Measurements from ENCODE around the gene E2F8.

The E2F8 gene

GRCh38 chr11:19218786-19219460 is 21.8 kb downstream of the E2F8 start:
- no peak for DNase-seq

GRCh38 chr11:19218216-19218615 is 22.5 kb downstream of the E2F8 start:
- no peak for DNase-seq

- no peak for DNase-seq
Measured at GRCh38 chr11:19216709-19217374, 23.9 kb downstream of the E2F8 start.

GRCh38 chr11:19216021-19216420 is 24.7 kb downstream of the E2F8 start:
- DNase-seq, result no peak

GRCh38 chr11:19209617-19210370 is 31.0 kb downstream of the E2F8 start:
- no peak for DNase-seq

- DNase-seq, result no peak
Measured at GRCh38 chr11:19208959-19209546, 31.7 kb downstream of the E2F8 start.

GRCh38 chr11:19208181-19208580 is 32.6 kb downstream of the E2F8 start:
- DNase-seq, result no peak

GRCh38 chr11:19204836-19205235 is 35.9 kb downstream of the E2F8 start:
- DNase-seq, result no peak

- peak; percentile 32 for DNase-seq
Measured at GRCh38 chr11:19201737-19202605, 38.8 kb downstream of the E2F8 start, which contains the start of gene CSRP3. CSRP3 (minus strand) TSS chr11:19201983; CDS start chr11:19192448, 9,535 bp downstream.

- peak; percentile 73 for DNase-seq
Measured at GRCh38 chr11:19200410-19201201, 40.1 kb downstream of the E2F8 start.

- no peak for DNase-seq
Measured at GRCh38 chr11:19199771-19200170, 41.0 kb downstream of the E2F8 start.

GRCh38 chr11:19199048-19199447 is 41.7 kb downstream of the E2F8 start:
- DNase-seq, result no peak

GRCh38 chr11:19196432-19196831 is 44.3 kb downstream of the E2F8 start:
- no peak for DNase-seq

- no peak for DNase-seq
Measured at GRCh38 chr11:19194620-19195308, 46.0 kb downstream of the E2F8 start.

GRCh38 chr11:19193916-19194315 is 46.8 kb downstream of the E2F8 start:
- DNase-seq, result no peak

- DNase-seq, result no peak
Measured at GRCh38 chr11:19191530-19192169, 49.1 kb downstream of the E2F8 start.

- no peak for DNase-seq
Measured at GRCh38 chr11:19187833-19188258, 52.9 kb downstream of the E2F8 start.

GRCh38 chr11:19187114-19187832 is 53.5 kb downstream of the E2F8 start:
- peak; percentile 11 for DNase-seq

GRCh38 chr11:19185516-19186052 is 55.2 kb downstream of the E2F8 start:
- no peak for DNase-seq
